Inflammatory macrophage treated with lipopolysaccharide for 1 hour (primary cell): ENCODE results near the gene CNFN.

Experiments used
- DNase-seq, 2 donors: peaks; one replicate each; pipeline ENCODE4 v3.0.0-alpha.2; 2020 to 2022

Gene CNFN, protein sequence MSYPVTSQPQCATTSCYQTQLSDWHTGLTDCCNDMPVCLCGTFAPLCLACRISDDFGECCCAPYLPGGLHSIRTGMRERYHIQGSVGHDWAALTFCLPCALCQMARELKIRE

DNA sequence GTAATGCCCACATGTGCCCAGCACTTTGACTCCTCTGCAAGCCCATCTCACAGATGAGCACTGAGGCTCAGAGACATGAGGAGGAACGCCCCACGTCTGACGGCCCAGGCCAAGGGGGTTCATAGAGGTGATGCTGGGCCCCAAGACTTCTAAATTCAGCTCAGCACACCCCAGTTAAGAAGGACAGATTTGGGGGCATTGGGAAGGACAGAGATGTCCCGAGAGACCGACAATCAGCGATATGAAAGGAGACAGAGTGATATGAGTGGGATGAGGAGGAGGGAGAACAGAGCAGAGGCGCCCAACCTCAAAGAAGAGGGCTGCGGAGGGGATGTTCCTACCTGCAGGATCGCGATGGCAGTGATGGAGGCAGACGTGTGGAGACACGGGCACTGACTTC lies at the start of gene CNFN:
TSS of gene CNFN (minus strand) at position 399 of the 400 bp plus-strand sequence. CDS start 1,260 bp downstream, outside the sequence.
- DNase-seq: no peak

DNA sequence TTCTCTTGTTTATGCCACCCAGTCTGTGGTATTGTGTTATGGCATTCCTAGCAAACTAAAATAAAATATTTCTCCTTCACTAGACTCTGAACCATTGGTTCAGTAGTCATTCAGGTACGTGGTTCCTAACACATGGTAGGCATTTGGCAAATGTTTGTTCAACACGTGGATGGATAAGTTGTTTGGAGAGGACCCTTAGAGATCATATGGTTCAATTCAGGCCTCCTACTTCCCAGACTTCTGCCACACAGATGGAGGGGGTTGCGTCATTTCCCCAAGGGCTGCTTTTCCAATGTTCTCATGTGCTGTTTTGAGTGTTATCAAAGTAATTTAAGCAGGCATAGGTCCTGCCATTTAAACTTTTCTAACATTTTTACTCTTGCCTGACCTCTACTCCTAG lies 45.9 kb upstream of the CNFN start:
- DNase-seq: no peak

DNA sequence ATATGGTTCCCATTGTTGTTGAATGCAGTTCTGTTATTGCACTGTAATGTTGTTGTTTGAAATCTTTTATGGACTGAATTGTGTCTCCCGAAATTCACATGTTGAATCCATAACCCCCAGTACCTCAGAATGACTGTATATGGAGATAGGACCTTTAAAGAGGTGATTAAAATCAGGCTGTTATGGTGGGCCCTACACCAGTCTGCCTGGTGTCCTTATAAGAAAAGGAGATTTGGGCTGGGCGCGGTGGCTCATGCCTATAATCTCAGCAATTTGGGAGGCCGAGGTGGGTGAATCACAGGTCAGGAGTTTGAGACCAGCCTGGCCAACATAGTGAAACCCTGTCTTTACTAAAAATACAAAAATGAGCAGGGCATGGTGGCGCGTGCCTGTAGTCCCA lies 45.2 kb upstream of the CNFN start:
- DNase-seq: no peak

DNA sequence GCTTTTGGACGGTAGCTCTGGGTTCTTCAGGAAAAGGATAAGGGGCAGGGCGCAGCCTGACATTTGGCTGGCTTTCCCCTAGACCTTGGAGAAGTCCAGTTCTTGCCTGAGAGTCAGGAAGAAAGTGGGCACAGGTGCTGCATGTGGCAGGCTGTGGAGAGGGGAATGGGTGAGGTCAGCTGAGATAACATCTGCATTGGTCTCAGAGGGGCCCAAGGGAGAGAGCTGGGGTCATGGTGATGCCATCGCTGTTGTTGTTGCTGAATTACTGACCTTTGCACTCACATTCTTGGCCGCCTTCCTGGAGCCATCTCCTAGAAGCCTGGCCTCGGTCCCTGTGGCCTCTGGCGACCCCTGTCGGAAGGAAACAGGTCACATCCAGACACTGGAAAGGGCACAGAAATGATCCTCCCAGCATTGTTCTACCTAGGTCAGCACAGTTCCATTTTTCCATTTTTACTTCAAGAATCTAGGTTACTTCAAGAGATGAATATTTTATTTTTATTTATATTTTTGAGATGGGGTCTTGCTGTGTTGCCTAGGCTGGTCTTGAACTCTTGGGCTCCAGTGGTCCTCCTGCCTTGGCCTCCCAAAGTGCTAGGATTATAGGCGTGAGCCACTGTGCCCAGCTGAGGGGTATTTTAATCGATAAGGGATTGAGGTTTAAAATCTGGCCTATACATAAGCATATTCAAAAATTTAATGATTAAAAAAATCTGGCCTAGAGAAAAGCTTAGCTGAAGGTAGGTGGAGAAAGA lies 43.6 kb upstream of the CNFN start:
- peak; percentile 21 to 62 for DNase-seq

DNA sequence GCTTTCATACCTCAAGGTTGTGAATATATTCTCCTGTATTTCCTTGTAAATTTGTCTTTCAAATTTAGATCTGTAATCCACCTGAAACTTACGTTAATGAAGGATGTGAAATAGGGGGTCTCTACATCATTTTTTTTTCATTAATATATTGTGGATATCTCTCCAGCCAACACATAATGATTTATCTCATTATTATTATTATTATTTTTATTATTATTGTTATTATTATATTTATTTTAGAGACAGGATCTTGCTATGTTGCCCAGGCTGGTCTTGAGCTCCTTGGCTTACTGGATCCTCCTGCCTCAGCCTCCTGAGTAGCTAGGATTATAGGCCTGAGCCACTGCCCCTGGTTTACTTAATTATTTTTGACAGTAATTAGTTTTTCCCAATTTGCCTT lies 41.4 kb upstream of the CNFN start:
- DNase-seq: no peak

DNA sequence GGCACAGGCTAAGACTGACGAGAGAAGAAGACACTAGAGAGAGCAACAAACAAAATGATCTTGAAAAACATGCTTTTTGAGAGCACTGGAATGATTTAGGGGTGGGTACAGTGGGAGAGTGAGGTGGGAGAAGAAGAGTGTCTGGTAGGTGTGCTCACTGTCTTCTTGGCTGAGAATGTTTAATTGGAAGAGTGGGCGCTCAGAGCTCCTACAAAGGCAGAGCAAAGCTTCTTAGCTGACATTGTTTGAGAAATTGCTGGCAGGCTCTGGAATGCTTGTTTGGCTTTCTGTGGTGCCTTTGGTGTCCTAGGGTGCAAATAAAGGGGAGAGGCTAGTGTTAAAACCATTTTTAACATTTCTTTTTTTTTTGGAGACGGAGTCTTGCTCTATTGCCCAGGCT lies 38.6 kb upstream of the CNFN start:
- DNase-seq: no peak

DNA sequence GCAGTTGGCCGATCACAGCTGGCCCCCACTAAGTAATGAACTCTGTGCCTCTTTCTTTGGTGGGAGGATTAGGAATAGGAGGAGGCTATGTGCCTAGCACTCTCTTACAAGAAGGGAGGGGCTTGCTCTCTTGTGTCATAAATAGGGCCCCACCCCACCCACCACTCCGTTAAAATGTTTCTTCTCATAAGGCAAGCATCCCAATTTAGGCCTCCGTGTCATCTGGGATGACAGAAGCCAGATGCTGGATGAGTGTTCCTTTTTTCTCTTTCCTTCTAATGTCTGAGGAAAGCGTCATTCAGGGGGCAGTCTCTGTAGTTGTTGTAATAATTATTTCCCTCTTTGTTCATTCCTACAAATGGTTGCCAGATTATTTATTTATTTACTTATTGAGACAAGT lies 37.2 kb upstream of the CNFN start, which contains the start of gene LIPE:
TSS of gene LIPE (minus strand) at position 76 of the 400 bp plus-strand sequence. CDS start 239 bp downstream, outside the sequence.
- peak in 1 of 2 donors; percentile 27 for DNase-seq

DNA sequence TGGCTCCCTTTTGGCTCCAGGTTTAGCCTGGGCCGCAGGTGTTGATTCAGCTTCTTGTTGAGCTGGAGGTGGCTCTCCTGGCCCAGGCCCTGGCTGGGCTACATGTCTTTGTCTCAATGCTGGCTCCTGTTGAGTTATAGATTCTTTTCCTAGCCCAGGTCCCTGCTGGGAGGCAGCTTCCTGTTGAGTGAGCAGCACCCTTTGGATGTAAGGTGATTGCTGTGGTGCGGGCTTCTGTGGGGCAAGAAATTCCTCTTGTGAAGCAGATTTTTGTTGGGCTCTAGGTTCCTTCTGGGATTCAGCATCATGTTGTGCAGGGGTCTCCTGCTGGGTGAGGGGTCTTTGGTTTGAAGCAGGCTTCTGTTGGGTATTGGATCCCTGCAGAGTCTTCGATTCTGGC lies 36.5 kb upstream of the CNFN start:
- no peak for DNase-seq

DNA sequence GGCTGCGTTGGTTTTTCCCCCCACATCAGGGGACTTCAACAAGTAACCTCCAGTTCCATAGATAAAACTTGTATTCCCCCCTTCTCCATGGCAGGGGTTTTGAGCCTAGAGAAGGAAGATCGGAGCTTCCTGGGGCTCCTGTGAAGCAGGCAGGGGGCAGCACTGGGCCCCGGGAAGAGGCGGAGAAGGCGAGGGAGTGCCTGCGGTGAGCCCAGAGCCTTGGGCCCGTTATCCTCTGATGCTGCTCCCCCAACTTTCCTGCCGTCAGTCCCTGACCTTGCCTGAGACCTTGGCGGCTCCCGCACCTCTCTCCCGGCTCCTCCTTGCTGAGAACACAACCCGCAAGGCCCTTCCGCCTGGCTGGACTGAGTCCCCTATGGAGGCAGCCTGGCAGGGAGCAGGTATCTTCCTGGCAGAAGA lies 34.6 kb upstream of the CNFN start:
- no peak for DNase-seq

DNA sequence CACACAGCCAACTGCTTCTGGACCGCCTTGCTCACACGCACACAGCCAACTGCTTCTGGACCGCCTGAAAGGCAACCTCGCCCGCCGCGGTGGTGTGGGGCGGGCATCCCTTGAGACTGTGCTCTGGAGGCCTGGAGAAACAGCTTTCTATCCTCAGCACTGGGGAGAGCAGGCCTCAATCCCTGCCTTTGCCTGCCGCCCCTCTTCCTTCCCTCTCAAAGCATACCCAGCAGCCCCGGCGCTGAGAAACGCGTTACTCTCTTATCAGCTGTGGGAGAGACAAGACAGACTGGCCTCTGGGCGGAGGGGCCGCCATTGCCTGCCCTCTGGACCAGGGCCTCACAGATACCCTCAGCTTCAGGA lies 34.2 kb upstream of the CNFN start:
- DNase-seq: no peak

DNA sequence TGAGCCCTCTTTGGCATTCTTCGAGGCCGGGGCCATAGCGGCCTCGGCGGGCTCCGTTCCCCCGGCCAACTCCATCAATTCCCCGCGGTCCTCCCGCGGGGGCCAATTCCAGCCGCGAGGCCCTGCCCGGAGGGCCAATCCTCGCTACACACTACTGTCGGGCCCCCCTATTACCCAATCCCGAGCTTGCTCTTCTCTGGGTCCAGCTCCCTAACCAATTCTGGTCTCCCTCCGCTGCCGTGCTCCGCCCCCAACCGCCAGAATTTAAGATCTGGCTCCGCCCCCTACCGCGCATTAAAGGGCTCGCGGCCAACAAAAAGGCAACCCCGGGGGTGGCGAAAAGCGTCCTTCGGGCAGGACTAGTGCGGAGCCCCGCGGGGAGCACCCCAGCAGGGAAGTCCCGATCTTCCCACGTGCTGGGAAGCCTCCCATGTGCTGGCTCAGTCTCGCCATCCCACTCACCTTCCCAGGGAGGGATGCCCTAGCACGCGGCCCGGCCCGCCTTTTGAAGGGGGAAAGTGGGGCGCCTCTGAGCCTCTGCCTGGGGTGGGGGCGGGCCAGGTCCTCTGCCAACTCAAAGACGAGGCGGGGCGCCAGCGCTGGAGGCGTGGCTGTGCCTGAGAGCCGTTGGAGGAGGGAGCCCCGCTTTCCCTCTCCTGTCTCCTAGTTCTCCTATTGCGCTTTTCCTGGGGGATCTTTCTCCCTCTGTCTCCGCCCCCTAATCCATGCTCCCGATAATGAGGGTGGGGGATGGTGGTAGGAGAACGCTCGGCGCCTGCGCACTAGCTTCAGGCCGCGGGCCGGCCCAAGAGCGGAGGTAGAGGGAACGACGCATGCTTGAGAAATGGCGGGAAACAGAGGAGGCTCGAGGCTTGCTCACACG lies 33.6 kb upstream of the CNFN start:
- DNase-seq: peak; percentile 52 to 80

DNA sequence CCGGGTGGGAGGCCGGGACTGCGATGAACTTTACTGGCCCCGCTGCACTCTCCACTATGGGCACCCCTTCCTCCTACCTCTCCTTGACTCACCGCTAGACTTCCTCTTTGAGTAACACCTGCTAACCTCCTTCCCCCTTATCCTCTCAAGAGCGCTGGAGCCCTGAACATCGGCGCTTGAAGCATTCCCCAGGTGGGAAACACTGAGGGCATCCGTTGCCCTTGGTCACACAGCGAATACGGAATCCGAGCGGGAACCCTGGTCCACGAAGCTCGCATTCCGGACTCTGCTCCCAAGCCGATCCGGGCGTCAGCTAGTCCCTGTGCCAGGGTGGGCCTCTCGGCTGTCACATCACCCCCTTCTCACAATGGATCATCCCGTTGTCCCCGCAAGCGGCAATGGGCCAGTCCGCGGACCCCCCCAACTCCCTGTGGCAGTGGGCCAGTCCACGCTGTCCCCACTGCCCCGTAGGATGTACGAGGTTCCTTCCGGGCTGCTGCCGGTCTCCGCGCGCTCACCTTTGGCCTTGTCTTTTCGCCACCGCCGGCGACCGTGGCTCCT lies 32.9 kb upstream of the CNFN start:
- DNase-seq: no peak

DNA sequence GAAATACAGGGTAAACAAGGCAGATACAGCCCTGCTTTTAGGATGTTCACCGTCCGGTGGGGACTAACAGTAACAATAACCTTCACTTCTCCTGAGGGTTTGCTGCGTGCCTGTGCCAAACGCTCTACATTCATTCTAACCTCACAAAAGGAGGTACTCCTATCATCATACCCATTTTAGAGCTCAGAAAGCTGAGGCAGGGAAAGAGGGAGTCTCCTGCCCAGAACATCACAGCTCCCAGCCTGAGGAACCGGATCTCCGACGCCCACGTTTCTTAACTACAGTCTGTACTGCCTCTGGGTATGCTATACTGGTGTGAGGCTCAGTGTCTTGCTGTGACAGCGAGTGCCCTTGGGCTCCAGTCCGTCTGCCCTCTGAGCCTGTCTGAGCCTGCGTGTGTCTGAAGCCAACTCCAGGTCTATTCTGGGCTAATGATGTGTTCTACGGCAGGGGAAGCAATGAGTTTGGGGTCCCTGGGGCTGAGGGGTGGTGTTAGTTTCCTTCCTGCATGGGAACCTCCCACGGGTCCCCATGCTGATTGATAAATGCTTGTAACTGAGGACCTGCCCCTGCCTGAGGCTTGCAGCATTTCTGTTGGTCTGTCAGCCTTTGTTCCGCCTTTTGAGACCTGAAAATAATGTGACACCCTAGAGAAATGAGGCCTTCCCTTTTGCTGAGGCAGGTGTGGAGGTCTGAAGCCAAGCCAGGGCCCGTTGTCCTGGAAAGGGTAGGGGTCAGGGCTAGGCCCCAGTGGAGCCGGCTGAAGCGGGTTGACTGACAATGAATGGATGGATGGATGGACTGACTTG lies 32.2 kb upstream of the CNFN start:
- no peak for DNase-seq

DNA sequence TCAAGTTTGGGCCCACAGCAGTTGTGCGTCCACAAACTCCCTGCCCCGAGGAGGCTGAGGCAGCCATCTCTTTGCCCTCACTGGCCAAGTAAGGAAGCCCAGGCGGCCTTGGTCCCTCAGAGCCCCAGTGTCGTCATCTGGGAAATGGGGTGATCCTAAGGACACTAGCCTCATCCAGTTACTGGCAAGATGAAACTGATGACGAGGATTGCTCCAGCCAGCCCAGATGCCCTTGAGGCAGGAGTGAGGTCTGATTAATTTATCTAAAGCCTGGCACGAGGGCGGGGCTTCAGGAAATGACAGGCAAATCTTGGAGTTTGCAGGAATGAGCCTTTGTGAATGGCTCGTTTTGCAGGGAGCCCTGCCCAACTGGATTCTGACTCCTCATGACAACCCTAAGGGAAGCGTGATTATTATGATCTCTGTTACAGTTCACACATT lies 31.5 kb upstream of the CNFN start:
- no peak for DNase-seq

DNA sequence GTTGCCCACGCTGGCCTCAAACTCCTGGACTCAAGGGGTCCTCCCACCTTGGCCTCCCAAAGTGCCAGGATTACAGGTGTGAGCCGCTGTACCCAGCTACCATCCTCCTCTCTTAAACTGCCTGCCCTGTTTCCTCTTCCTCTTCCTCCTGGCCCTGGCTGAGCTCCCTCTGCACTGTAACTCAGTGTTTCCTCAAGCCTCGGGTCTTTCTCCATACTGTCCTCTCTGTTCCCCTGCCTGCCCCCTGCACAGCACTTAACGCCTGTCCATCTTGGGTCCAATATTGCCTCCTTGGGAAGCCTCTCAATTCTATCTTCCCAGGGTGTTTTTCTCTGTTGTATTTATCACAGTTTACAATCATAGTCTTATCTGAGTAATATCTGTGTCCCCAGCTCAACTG lies 31.0 kb upstream of the CNFN start:
- DNase-seq: no peak

DNA sequence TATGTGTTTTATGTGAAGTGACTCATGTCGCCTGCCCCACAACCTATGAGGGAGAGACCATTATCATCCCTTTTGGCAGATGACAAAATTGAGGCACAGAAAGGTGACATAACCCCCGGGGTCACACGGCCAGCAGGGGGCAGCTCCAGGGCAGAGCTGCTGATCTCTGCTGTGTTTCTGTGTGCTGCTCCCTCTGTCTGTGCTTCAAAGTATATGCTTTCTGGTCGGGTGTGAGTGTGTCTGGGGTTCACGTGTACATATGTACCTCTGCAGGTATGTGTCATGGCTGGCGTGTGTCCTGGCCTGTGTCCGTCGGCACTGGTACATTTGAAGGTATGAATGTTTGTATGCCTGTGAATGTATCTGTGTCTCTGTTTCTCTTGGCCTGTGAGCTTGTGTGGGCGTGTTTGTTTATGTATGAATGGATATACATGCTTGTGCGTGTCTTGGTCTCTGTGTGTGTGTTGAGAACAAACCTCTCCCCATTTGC lies 30.0 kb upstream of the CNFN start:
- peak; percentile 33 to 63 for DNase-seq

DNA sequence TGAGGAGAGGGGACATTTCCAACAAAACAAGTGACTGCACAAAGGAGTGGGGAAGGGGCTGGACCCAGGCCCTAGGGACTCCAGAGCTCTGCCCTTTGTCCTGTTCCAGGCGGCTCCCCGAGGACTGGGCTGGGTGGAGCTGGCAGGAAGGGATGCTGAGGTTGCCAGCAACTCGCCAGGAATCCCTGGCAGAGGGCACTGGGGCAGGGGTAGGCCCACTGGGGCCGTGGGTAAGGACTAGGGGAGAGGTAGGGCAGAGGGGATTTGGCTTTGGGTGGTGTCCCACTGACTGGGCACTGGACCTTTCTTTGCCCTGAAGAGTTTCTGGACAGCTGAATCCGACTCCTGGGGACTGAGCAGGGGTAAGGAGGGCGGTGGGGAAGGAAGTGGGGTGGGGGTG lies 29.2 kb upstream of the CNFN start:
- DNase-seq: no peak

DNA sequence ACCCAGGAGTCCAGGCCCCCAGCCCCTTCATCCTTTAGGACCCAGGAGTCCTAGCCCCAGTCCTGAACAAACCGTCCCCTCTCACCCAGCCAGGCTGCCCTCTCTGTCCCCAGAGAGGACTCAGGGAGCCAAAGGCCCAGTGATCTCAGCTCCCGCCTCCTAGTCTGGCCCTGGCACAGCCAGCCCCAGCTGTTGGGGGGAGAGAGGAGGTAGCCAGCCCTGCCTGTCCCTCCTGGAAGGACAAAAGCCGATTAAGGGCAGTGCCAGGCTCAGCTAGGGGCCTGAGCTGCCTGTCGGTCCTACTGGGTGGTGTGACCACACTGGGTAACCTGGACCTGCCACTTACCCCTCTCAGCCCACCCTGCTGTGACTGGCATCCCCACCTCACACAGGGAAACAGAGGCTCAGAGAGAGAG lies 22.6 kb upstream of the CNFN start:
- DNase-seq: no peak

DNA sequence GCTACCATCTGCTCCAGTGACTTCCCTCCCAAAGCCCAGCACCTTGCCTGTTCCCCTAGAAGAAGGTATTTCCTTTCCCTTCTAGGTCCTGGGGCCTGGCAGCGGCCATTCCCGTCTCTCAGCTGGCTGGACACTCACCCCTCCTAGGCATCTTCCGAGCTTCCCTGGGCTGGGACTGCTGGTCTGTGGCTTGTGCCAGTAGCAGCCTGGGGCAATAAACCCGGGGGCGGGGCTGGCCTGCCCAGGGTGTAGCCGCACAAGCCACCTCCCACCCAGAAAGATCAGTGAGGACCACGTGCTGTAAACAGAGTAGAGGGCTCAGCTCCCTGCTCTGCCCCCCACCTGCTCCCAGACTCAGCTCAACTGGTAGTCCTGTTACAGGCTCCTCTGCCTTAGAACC lies 22.1 kb upstream of the CNFN start:
- DNase-seq: no peak

DNA sequence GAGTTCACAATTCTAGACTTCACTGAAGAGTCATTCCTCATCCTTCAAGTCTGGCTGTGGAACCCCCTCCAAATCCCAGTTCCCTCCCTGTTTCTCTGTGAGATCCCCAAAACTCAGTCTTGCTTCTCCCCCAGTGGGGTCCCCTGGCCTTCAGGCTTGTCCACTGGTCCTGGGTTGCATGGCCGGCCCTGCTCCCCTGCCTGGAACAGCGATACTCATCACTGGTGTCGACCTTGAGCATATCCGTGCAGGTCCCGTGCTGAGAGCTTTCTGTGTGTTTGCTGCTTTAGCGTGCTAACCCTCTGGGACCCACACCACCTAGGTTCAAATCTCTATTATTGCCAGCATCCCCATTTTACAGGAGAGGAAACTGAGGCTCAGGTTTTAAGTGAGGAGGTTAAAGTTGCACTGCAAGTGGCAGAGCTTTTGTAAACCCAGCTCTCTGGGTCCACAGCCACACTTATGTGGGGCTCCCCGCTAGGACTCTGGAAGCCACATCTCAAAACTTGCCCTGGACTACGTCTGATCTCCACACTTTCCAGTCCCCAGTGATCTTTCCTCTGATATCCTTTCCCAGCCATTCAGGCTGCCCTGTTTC lies 21.6 kb upstream of the CNFN start:
- DNase-seq: no peak

DNA sequence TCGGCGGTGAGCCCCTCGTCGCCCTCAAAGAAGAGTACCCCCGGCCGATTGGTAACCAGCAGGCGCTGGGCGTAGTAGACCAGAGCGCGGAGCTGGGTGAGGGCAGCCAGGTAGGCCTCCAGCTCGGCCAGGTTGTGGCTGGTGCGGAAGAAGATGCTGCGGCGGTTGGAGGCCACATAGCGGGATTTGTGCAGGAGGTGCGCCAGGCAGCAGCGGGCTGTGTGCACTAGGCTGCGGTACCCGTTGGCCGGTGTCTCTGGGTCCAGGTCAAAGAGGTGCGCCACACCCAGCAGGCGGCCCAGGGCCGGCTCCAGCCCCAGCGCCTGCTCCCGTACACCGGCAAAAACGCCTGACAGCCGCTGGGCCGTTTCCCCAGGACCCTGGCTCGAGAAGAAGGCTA lies 20.3 kb upstream of the CNFN start:
- no peak for DNase-seq

DNA sequence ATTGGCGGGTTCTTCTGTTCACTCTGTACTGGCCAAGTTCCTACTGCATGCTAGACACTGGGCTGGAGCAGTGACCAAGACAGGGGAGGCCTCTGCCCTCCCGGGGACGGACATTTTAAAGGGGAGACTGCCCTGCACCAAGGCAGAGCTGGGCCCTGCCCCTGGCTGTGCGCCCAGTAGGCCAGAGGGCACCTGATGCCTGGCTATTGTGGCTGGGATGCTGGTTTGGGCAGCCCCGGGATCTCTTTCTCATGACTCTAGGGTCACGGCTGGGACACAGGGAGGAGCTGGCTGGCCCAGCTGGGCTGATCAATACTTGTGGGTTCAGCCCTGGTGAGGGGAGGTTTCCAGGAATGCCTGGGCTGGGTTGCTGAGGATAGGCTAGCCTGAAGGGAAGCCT lies 19.4 kb upstream of the CNFN start:
- DNase-seq: no peak
